Fibroblast of mammary gland (primary cell): ENCODE results near the gene LRRC8C.

Experiments
- DNase-seq: peaks from one replicate; pipeline ENCODE4 v3.0.0-alpha.2; 2010; ENCODE audit warnings: low read depth
- H3K4me3 ChIP-seq: 2 replicates; pipeline ENCODE4 v1.5.1; 2011; ENCODE audit warnings: low read depth, mild to moderate bottlenecking, low read length, moderate library complexity; ENCODE audit not compliant: control insufficient read depth
- CTCF ChIP-seq: conservative IDR thresholded peaks from 2 replicates; pipeline ENCODE4 v1.5.1; 2011; ENCODE audit warnings: low read depth, low read length, inconsistent platforms; ENCODE audit not compliant: control insufficient read depth, insufficient read depth

LRRC8C gene

GRCh38 chr1:89670163-89670562 is 37.2 kb downstream of the LRRC8C start:
- H3K4me3 ChIP-seq, result no peak overlapping the region
- no peak for TF ChIP-seq CTCF
- DNase-seq, result peak; percentile 12

GRCh38 chr1:89670711-89671110 is 37.8 kb downstream of the LRRC8C start:
- DNase-seq, result no peak
- TF ChIP-seq CTCF, result no peak
- H3K4me3 ChIP-seq, result no peak overlapping the region

- TF ChIP-seq CTCF, result no peak
- H3K4me3 ChIP-seq, result no peak overlapping the region
- DNase-seq, result peak; percentile 74
Observed at GRCh38 chr1:89671775-89672488, 39.0 kb downstream of the LRRC8C start.

GRCh38 chr1:89672489-89673183 is 39.7 kb downstream of the LRRC8C start:
- no peak for TF ChIP-seq CTCF
- H3K4me3 ChIP-seq, result no peak overlapping the region
- peak; percentile 37 for DNase-seq

GRCh38 chr1:89673251-89673650 is 40.3 kb downstream of the LRRC8C start:
- no peak for TF ChIP-seq CTCF
- peak; percentile 37 for DNase-seq
- H3K4me3 ChIP-seq, result no peak overlapping the region

GRCh38 chr1:89675677-89676076 is 42.8 kb downstream of the LRRC8C start:
- TF ChIP-seq CTCF, result no peak
- DNase-seq, result no peak

More at GRCh38 chr1:89675677-89676076, 42.8 kb downstream of the LRRC8C start:
- no peak overlapping the region for H3K4me3 ChIP-seq
